ENCODE results near the gene CD82. TPM values are rescaled to one million over a fixed set of nuclear protein-coding genes. Genes with fewer than 3 reads are reported as not detected.
A peak's percentile ranks its signal among the peaks of the same experiment; 100 is the strongest.

Gene CD82
- total RNA-seq, 1 donor from 2014 or later = 28.3 TPM

DNA sequence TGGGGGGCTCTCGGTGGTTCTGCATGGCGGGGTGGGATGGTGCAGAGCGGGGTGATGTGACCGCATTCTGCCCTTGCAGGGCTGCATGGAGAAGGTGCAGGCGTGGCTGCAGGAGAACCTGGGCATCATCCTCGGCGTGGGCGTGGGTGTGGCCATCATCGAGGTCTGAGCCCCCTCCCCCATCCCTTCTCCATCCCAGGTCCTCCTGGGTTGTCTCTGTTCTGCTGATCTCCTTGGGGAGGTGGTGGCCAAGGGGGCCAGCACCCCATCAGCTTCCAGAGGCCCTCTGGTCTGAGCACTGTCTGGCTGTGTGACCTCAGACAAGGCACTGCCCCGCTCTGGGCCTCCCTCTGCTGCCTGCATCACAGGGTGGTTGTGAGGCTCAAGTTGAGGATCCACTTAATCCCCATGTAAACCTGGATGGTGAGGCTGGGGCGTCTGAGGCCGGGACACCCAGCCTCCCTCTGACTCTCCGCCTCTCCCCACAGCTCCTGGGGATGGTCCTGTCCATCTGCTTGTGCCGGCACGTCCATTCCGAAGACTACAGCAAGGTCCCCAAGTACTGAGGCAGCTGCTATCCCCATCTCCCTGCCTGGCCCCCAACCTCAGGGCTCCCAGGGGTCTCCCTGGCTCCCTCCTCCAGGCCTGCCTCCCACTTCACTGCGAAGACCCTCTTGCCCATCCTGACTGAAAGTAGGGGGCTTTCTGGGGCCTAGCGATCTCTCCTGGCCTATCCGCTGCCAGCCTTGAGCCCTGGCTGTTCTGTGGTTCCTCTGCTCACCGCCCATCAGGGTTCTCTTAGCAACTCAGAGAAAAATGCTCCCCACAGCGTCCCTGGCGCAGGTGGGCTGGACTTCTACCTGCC is 53.3 kb downstream of the CD82 start:
- no peaks in the 10 kb centered on the region for H3K27me3 ChIP-seq
- TF ChIP-seq, protein P1, sequence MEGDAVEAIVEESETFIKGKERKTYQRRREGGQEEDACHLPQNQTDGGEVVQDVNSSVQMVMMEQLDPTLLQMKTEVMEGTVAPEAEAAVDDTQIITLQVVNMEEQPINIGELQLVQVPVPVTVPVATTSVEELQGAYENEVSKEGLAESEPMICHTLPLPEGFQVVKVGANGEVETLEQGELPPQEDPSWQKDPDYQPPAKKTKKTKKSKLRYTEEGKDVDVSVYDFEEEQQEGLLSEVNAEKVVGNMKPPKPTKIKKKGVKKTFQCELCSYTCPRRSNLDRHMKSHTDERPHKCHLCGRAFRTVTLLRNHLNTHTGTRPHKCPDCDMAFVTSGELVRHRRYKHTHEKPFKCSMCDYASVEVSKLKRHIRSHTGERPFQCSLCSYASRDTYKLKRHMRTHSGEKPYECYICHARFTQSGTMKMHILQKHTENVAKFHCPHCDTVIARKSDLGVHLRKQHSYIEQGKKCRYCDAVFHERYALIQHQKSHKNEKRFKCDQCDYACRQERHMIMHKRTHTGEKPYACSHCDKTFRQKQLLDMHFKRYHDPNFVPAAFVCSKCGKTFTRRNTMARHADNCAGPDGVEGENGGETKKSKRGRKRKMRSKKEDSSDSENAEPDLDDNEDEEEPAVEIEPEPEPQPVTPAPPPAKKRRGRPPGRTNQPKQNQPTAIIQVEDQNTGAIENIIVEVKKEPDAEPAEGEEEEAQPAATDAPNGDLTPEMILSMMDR (IDR thresholded peaks at IDR 0.05) = no peak
- no peaks in the 10 kb centered on the region for H3K36me3 ChIP-seq
- H3K9me3 ChIP-seq = no peaks in the 10 kb centered on the region
- H3K27ac ChIP-seq = no peak overlapping the region
- no peak overlapping the region for H3K4me3 ChIP-seq
- intact Hi-C loops (cut with DNase I) = loop anchor here (10.0 kb wide), 2 partner anchors 146 to 524 kb away; partner anchors contain the start of gene EXT2
- H3K4me1 ChIP-seq = peaks cover 6 to 13% of the 10 kb centered on the region in 2 donors
- DNase-seq (ENCODE audit: low spot score in 2 of 2) = peak; percentile 5 to 49

DNA sequence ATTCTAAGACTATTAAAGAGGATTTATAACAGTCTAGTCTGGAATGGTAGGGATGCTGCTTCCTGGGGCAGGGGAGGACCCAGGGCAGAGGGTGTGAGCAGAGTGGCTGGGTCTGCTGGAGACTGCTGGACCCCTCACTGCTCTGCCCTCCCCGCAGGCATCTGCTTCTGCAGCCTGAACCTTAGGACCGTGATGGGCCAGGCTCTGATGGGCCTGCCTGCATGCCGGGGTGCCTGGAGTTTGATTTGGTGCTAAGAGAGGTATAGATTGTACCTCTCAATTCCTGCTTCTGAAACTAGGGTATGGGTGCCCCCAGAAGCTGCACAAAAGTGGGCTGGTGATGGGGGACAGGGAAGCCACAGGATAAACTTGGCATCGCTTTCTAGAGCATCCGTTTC is 54.9 kb downstream of the CD82 start:
- H3K4me1 ChIP-seq = peaks cover 0 to 6% of the 10 kb centered on the region in 2 donors
- no peaks in the 10 kb centered on the region for H3K36me3 ChIP-seq
- H3K9me3 ChIP-seq = no peaks in the 10 kb centered on the region
- no peak overlapping the region for H3K27ac ChIP-seq
- H3K4me3 ChIP-seq = no peak overlapping the region
- intact Hi-C loops (cut with DNase I) = loop anchor here (5.0 kb wide), 2 partner anchors 107 to 487 kb away; partner anchors contain the start of gene TSPAN18
- DNase-seq (ENCODE audit: low spot score in 2 of 2) = no peak
- H3K27me3 ChIP-seq = no peaks in the 10 kb centered on the region
- TF ChIP-seq, protein P1 (IDR thresholded peaks at IDR 0.05) = no peak

DNA sequence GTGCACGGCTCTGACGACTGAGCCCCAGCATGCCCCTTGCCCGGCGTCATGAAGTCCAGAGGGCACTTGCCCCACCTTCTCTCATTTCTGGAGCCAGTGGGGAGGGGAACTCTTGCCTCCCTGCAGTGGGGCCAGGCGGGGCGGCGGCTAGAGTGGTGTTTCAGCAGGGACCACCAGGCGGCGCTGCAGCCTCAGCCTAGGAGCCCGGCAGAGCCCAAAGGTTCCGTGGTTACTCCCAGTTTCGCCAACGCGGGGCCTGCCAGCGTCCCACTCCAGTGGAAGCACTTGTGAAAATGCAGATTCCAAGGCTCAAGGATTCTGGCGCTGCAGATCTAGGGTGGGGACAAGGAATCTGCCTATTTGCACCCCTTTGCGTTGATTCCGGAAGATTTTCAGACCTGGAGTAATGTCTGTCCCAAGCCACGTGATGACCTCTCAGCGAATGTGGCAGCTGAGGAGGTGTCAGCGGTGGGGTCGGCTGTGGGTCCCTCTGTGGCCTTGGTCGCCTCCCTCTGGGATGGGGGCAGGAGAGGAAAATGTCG is 55.7 kb downstream of the CD82 start:
- Histone ChIP-seq H3K27me3 (no peaks in the 10 kb centered on the region), H3K36me3 (no peaks in the 10 kb centered on the region), H3K4me1 (peaks cover 0 to 6% of the 10 kb centered on the region in 2 donors), H3K27ac (no peak overlapping the region), H3K4me3 (no peak overlapping the region), H3K9me3 (no peaks in the 10 kb centered on the region)
- peak; percentile 7 to 86 for DNase-seq (ENCODE audit: low spot score in 2 of 2)
- TF ChIP-seq, protein P1 (IDR thresholded peaks at IDR 0.05) = peak; percentile 92 to 97 (median 95)
- intact Hi-C loops (cut with DNase I) = loop anchor here (1.0 to 5.0 kb wide), 4 partner anchors 106 to 486 kb away; partner anchors contain the start of gene TSPAN18

DNA sequence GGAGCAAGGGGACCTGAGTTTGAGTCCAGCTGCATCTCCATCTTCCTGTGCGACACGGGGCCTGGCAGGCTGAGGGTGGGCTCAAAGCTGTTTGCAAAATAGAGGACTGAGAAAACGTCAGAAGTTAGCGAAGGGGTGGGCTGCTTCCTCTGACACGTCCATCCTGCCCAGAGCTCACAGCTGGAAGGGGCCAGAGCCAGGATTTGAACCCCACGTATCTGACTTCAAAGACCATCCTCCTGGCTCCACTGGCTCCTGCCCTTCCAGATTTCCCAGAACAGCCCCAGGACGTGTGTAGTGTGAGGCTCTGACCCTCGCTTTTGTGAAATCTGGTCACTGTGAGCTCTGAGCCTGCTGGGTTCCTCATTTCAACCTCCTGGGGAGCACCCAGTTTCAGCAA is 56.3 kb downstream of the CD82 start:
- H3K27me3 ChIP-seq = no peaks in the 10 kb centered on the region
- no peak overlapping the region for H3K4me3 ChIP-seq
- H3K9me3 ChIP-seq = no peaks in the 10 kb centered on the region
- H3K4me1 ChIP-seq = peaks cover 0 to 3% of the 10 kb centered on the region in 2 donors
- no peak overlapping the region for H3K27ac ChIP-seq
- DNase-seq (ENCODE audit: low spot score in 2 of 2) = peak in 1 of 2 donors; percentile 4
- intact Hi-C loops (cut with DNase I) = loop anchor here (1.0 to 5.0 kb wide), 4 partner anchors 106 to 486 kb away; partner anchors contain the start of gene TSPAN18
- TF ChIP-seq, protein P1 (IDR thresholded peaks at IDR 0.05) = no peak
- no peaks in the 10 kb centered on the region for H3K36me3 ChIP-seq

DNA sequence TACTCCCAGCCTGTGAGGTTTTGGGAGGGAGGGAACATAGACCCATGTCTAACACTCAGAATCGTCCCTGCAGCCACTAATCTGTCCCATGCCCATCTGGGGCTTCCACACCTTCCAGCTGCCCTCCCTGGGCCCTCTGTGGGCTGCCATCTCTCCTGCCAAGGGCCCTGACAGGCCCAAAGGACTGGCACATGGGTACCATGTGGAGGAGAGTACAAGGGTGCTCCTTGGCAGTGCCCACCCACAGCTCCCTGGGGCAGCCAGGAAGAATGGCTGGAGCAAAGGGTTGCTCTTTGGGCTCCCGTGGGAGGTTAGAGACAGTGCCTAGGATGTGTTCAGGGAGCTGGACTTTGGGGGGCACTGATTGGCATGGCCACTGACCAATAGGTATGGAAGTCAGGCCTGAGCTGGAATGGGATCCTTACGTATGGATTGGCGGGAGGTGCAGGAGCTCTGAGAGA is 56.8 kb downstream of the CD82 start:
- intact Hi-C loops (cut with DNase I) = loop anchor here (5.0 kb wide), 2 partner anchors 105 to 485 kb away; partner anchors contain the start of gene TSPAN18
- Histone ChIP-seq H3K36me3 (no peaks in the 10 kb centered on the region), H3K27me3 (no peaks in the 10 kb centered on the region), H3K9me3 (no peaks in the 10 kb centered on the region), H3K4me3 (no peak overlapping the region), H3K27ac (no peak overlapping the region), H3K4me1 (peaks cover 0 to 3% of the 10 kb centered on the region in 2 donors)
- TF ChIP-seq, protein P1 (IDR thresholded peaks at IDR 0.05) = no peak
- peak; percentile 3 to 53 for DNase-seq (ENCODE audit: low spot score in 2 of 2)
